ENCODE results near the gene CLEC1A.
"Not testable (repeated sequence)": the region's sequence is repeated elsewhere in the genome, so short reads cannot be mapped to it uniquely, and the experiment has no call there.

Gene CLEC1A

DNA sequence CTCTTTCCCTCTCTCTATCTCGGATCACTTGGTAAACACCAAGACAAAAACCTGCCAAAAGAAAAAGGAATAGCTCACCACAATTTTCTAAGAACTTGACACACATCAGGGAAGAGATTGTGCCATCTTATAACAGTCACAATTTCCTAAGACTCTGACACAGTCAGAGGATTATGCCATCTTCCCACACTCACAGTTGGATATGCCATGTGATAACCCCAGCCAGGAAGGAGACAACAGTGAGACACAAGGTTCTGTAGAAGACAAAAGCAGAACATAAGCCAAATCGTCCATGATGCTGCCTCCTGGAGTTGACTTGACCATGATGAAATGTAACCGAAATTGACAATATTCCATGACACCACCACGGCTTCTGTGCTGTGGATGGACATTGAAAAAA, 71.1 kb downstream of the CLEC1A start:
- TF ChIP-seq, protein P1, sequence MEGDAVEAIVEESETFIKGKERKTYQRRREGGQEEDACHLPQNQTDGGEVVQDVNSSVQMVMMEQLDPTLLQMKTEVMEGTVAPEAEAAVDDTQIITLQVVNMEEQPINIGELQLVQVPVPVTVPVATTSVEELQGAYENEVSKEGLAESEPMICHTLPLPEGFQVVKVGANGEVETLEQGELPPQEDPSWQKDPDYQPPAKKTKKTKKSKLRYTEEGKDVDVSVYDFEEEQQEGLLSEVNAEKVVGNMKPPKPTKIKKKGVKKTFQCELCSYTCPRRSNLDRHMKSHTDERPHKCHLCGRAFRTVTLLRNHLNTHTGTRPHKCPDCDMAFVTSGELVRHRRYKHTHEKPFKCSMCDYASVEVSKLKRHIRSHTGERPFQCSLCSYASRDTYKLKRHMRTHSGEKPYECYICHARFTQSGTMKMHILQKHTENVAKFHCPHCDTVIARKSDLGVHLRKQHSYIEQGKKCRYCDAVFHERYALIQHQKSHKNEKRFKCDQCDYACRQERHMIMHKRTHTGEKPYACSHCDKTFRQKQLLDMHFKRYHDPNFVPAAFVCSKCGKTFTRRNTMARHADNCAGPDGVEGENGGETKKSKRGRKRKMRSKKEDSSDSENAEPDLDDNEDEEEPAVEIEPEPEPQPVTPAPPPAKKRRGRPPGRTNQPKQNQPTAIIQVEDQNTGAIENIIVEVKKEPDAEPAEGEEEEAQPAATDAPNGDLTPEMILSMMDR (conservative IDR thresholded peaks at IDR 0.05): 0 out of 2 replicates have a peak, but pooled peaks have one; percentile 7
- H3K27ac ChIP-seq: no peak overlapping the region

DNA sequence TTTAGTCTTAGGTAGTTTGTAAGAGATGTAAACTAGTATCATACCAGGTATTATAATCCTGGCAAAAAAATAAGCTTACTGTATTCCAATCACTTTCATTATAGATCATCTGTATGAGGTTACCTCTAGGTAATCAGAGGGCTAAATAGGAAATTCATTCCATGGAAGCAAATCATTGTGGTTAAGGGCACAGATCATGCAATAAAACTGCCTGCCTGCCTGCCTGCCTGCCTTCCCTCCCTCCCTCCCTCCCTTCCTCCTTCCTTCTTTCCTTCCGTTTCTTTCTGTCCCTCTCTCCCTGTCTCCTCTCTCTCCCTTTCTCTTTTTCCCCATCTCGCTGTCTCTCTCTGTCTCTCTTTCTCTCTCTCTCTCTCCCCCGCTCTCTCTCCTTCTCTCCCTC, 71.5 kb downstream of the CLEC1A start:
- TF ChIP-seq, protein P1 (conservative IDR thresholded peaks at IDR 0.05): no peak

DNA sequence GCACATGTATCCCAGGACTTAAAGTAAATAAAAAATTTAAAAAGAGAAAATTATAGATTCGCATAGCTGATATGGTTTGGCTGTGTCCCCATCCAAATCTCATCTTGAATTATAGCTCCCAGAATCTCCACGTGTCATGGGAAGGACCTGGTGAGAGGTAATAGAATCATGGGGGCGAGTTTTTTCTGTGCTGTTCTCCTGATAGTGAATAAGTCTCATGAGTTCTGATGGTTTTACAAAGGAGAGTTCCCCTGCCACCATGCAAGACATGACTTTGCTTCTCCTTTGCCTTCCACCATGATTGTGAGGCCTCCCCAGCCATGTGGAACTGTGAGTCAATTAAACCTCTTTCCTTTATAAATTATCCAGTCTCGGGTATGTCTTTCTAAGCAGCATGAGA, 72.1 kb downstream of the CLEC1A start:
- not testable (repeated sequence) for H3K27ac ChIP-seq

More for the DNA sequence above, 71.5 kb downstream of the CLEC1A start:
- H3K27ac ChIP-seq: no peak overlapping the region

DNA sequence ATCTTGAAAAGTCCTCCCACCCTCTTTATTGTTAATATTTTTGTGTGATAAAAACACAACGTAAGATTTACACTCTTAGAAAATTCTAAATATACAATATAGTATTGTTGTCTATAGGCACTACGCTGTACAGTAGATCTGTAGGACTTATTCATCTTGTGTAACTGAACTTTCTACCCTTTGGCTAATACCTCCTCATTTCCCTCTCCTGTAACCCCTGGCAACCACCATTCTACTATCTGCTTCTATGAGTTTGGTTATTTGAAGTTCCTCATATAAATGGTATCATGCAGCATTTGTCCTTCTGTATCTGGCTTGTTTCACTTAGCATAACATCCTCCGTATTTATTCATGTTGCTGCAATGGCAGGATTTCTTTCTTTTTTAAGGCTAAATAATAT, 73.5 kb downstream of the CLEC1A start:
- TF ChIP-seq, protein P1 (conservative IDR thresholded peaks at IDR 0.05): no peak
- no peak overlapping the region for H3K27ac ChIP-seq

DNA sequence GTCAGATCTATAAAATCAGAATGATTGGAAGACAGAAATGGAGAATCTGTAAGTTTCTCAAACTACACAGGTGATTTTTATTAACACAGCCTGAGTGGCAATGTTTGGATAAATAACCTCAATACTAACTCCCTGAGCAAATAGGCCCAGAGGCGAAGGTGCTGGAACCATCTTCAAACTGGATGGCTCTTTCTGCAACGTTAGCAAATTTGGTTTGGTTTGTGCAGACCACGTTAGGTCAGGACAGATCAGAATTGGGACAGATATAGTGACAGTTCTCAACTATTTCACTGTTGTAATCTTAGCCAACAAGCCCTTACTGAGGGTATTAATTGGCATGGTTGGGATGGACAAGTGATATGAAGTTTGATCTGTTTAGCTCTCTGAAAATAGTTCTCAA, 77.4 kb downstream of the CLEC1A start:
- H3K27ac ChIP-seq: no peak overlapping the region
- TF ChIP-seq, protein P1 (conservative IDR thresholded peaks at IDR 0.05): no peak

All from VCaP (cell line).